BLaER1 treated with 17β-estradiol and CSF1 and Interleukin-3, amounts not matched to agents 10 nM and 100 nM (cell line): ENCODE measurements around the gene ANK2.

Experiments
- H3K27ac ChIP-seq, 11 experiments: shearing (Covaris generic); formaldehyde crosslinking; 2 replicates each; pipeline ENCODE4 v1.8.1; 2022
- H3K27me3 ChIP-seq, 11 experiments: shearing (Covaris generic); formaldehyde crosslinking; 2 replicates each; pipeline ENCODE4 v1.8.1; 2022
- H3K36me3 ChIP-seq, 11 experiments: shearing (Covaris generic); formaldehyde crosslinking; 2 replicates each; pipeline ENCODE4 v1.8.1; 2022
- H3K4me1 ChIP-seq, 10 experiments: shearing (Covaris generic); formaldehyde crosslinking; 2 replicates each; pipeline ENCODE4 v1.8.1; 2022
- H3K4me2 ChIP-seq, 11 experiments: shearing (Covaris generic); formaldehyde crosslinking; 2 replicates each; pipeline ENCODE4 v1.8.1; 2022
- H3K4me3 ChIP-seq, 10 experiments: shearing (Covaris generic); formaldehyde crosslinking; 2 replicates each; pipeline ENCODE4 v1.8.1; 2022
- H3K9ac ChIP-seq, 11 experiments: shearing (Covaris generic); formaldehyde crosslinking; 2 replicates each; pipeline ENCODE4 v1.8.1; 2022
- H3K9me3 ChIP-seq, 11 experiments: shearing (Covaris generic); formaldehyde crosslinking; replicated peaks in 1 of 11; 2 replicates each; pipeline ENCODE4 v1.8.1; 2022
- H4K20me1 ChIP-seq, 11 experiments: shearing (Covaris generic); formaldehyde crosslinking; 2 replicates each; pipeline ENCODE4 v1.8.1; 2022
- Cebpa-rat ChIP-seq, 11 experiments: shearing (Covaris generic); IDR thresholded peaks; 2 replicates each; pipeline ENCODE4 v1.8.1; 2022

Gene ANK2

DNA sequence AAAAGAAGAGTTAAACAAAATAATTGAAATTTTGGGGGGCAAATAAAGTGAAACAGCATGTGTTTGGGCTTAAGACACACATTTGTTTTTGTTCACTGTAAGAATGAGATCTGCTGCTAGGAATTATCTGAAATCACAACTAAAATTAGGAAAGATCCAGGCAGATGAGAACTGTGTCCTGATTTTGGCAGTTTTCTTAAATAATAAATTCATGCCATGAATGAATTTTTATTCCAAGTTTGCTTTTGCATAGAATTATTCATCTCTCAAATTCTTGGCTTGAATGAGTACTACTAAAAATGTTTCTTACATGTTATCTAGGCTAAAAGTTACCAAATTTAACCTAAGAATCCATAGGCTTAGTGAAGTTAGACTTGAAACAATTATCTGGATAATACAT is 321.7 kb downstream of the ANK2 start:
- Histone ChIP-seq H3K4me3 (no peak overlapping the region), H3K4me2 (no peak overlapping the region), H3K4me1 (peaks cover under 1 to 4% (median 2%) of the 10 kb centered on the region in 10 experiments; a peak in 12 of 20 replicates), H3K36me3 (peaks cover 0 to 14% (median 0%) of the 10 kb centered on the region in 11 experiments; a peak in 2 of 22 replicates), H3K9ac (no peak overlapping the region), H3K27me3 (no peaks in the 10 kb centered on the region), H4K20me1 (no peaks in the 10 kb centered on the region), H3K27ac (no peak overlapping the region), H3K9me3 (no peaks in the 10 kb centered on the region)
- TF ChIP-seq Cebpa-rat (IDR thresholded peaks at IDR 0.05) = no peak

DNA sequence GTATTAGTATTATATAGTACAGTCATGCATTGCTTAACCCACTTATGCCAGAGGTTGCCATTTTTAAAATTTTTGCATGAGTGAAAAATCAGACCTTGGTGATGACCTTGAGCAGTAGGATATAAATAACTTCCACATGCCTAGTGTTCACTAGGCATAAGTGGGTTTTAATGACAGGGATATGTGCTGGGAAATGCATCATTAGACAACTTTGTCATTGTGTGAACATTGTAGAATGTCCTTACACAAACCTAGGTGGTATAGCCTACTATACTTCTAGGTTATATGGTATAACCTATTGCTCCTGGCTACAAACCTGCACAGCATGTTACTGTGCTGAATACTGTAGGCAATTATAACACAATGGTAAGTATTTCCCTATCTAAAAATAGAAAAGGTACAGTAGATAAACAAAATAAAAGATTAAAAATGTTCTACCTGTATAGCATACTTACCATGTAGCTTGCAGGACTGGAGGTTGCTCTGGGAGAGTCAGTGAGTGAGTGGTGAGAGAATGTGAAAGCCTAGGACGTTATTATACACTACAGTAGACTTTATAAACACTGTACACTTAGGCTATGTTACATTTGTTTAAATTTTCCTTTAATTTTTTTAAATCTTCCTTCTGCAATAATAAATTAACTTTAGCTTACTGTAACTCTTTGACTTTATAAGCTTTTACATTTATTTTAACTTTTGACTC is 326.7 kb downstream of the ANK2 start:
- H3K9ac ChIP-seq = no peak overlapping the region

DNA sequence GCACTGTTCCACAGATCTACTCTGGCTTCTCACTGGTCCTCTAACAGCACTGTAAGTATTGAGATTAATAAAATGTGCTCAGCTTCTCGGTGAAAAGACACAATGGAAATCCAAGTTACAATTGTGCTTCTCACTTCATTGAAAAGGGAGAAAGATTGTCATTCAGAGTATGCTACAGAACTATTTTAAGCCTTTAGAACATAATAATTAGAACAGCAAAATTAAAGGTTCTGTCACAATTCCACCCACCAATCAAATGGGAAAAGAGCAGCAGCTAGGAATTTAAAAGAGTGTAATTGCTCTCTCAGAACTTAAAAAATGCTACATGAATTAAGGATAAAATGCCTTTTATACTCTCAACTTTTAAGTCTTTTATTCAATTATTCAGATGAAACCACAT is 329.4 kb downstream of the ANK2 start:
- H3K36me3 ChIP-seq = no peaks in the 10 kb centered on the region
- no peak for TF ChIP-seq Cebpa-rat (IDR thresholded peaks at IDR 0.05)

More for the DNA sequence above, 326.7 kb downstream of the ANK2 start:
- H3K27me3 ChIP-seq = no peaks in the 10 kb centered on the region
- no peak overlapping the region for H3K27ac ChIP-seq
- H3K4me1 ChIP-seq = no peaks in the 10 kb centered on the region
- no peak overlapping the region for H3K4me3 ChIP-seq
- no peak for TF ChIP-seq Cebpa-rat (IDR thresholded peaks at IDR 0.05)
- no peaks in the 10 kb centered on the region for H3K36me3 ChIP-seq
- no peaks in the 10 kb centered on the region for H4K20me1 ChIP-seq
- H3K4me2 ChIP-seq = no peak overlapping the region
- H3K9me3 ChIP-seq = no peaks in the 10 kb centered on the region

DNA sequence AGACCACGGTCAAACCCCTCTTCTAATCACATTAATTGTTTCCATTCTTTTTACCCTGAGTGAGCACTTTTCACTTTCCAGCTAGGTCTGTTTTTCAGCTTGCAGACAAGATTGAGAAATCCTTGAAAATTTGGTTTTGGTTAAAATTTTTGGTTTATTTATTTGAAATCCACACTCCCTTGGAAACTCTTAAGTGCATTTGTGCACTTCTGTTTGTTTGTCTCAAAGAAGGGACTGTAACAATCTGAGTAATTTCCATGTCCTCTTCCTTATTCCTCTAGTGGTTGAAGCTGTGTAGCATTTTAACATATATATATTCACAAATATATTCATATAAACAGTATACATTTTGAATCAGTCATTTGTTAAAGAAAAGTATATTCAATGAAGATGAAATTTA is 333.3 kb downstream of the ANK2 start:
- no peak for TF ChIP-seq Cebpa-rat (IDR thresholded peaks at IDR 0.05)
- H3K4me2 ChIP-seq = no peak overlapping the region
- H3K36me3 ChIP-seq = no peaks in the 10 kb centered on the region
- H3K27ac ChIP-seq = no peak overlapping the region
- no peak overlapping the region for H3K9ac ChIP-seq
- no peaks in the 10 kb centered on the region for H3K27me3 ChIP-seq
- no peaks in the 10 kb centered on the region for H4K20me1 ChIP-seq
- peaks cover 0 to 16% (median 10%) of the 10 kb centered on the region in 11 experiments; a peak in 8 of 22 replicates for H3K9me3 ChIP-seq
- H3K4me3 ChIP-seq = no peak overlapping the region
- no peaks in the 10 kb centered on the region for H3K4me1 ChIP-seq

More for the DNA sequence above, 329.4 kb downstream of the ANK2 start:
- H3K27ac ChIP-seq = no peak overlapping the region
- no peak overlapping the region for H3K4me2 ChIP-seq
- no peaks in the 10 kb centered on the region for H3K4me1 ChIP-seq
- H4K20me1 ChIP-seq = no peaks in the 10 kb centered on the region
- H3K4me3 ChIP-seq = no peak overlapping the region
- H3K9ac ChIP-seq = no peak overlapping the region
- no peaks in the 10 kb centered on the region for H3K27me3 ChIP-seq
- H3K9me3 ChIP-seq = no peaks in the 10 kb centered on the region

DNA sequence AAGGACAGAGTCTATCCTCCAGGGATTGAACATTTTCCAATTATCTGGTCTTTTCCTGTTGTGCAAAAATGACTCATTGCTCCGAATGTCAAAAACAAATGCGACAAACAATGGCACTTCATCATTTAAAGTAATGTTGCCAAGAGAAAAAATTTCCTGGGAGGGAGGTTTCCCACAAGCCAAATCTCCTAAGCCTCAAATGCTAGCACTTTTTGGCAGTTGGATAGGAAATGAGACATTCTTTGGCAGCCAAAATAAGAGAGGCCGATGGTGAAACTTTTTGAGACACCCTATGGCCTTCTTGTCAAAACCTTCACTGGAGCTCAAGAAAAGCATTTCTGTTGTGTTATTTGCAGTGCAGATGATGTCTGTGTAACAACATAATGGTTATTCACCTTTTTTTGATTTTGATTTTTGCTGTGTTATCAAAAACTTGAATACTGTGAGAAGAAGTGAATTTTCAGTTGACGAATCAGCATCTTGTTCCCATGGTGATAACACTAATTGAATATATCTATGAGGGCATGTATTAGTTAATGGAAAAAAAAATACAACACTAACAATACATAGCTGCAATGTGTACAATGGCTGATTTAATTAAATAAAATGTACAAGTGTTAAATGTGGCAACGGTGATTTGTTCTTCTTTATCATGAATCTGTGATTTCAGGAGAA is 333.8 kb downstream of the ANK2 start:
- no peaks in the 10 kb centered on the region for H3K27me3 ChIP-seq
- peaks cover 0 to 16% (median 10%) of the 10 kb centered on the region in 11 experiments; a peak in 8 of 22 replicates for H3K9me3 ChIP-seq
- TF ChIP-seq Cebpa-rat (IDR thresholded peaks at IDR 0.05) = no peak
- no peaks in the 10 kb centered on the region for H3K4me1 ChIP-seq
- no peak overlapping the region for H3K9ac ChIP-seq
- no peaks in the 10 kb centered on the region for H4K20me1 ChIP-seq
- no peak overlapping the region for H3K27ac ChIP-seq
- no peak overlapping the region for H3K4me2 ChIP-seq
- H3K4me3 ChIP-seq = no peak overlapping the region
- no peaks in the 10 kb centered on the region for H3K36me3 ChIP-seq

DNA sequence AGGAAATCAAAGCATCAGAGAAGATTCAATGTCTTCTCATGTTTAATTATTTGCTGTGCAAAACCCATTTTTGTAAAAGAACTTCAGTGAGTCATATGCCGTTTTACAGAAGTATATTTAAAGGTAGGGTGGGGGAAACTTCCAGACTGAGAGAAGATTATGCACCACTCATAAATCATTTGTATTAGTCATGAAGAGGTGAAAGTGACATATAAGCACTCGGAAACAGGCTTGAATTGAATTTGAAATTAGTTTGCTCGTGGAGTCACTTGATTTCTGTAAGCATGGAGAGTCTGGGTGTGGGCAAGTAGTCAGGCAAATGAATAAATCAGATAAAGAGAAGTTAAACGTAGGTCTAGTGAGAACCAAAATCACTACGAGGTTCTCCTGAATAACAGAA is 335.1 kb downstream of the ANK2 start:
- TF ChIP-seq Cebpa-rat (IDR thresholded peaks at IDR 0.05) = no peak
- no peaks in the 10 kb centered on the region for H3K27me3 ChIP-seq
- no peak overlapping the region for H3K4me3 ChIP-seq
- no peak overlapping the region for H3K4me2 ChIP-seq
- no peak overlapping the region for H3K9ac ChIP-seq
- H3K27ac ChIP-seq = no peak overlapping the region
- H3K36me3 ChIP-seq = no peaks in the 10 kb centered on the region
- peaks cover 0 to 21% (median 13%) of the 10 kb centered on the region in 11 experiments; a peak in 9 of 22 replicates for H3K9me3 ChIP-seq
- no peaks in the 10 kb centered on the region for H3K4me1 ChIP-seq
- H4K20me1 ChIP-seq = no peaks in the 10 kb centered on the region

DNA sequence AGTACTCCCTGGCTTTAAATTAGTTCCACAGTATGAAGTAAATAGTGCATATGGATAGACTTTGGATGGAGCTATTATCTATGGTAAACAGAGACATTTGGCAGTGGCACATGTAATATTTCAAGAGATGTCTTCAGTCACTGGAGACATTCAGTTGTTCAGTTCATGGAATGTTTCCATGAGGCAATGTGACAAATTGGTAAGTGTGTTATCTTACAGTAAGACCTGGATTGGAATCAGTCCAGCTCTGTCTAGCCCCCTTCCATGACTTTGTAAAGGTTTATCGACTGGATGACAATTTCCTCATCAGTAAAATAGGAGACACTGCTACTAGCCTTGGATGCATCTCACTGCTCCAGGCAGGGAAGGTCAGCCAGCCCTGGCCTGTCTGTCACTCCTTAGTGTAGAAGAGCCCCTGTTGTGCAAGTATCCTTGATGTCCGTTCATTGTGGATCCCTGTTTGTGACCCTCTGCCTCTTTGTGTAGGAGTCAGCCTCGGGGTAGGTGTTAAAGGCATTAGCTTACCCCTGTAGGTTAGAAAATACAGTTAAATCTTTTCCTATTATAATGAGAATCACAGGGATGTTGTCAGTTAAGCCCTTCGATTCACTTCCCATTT is 335.9 kb downstream of the ANK2 start:
- Histone ChIP-seq H3K9me3 (peaks cover 0 to 21% (median 13%) of the 10 kb centered on the region in 11 experiments; a peak in 9 of 22 replicates), H3K27me3 (no peaks in the 10 kb centered on the region), H3K9ac (no peak overlapping the region), H3K4me3 (no peak overlapping the region), H4K20me1 (no peaks in the 10 kb centered on the region), H3K27ac (no peak overlapping the region), H3K4me1 (no peaks in the 10 kb centered on the region), H3K36me3 (no peaks in the 10 kb centered on the region), H3K4me2 (no peak overlapping the region)
- TF ChIP-seq Cebpa-rat (IDR thresholded peaks at IDR 0.05) = no peak

DNA sequence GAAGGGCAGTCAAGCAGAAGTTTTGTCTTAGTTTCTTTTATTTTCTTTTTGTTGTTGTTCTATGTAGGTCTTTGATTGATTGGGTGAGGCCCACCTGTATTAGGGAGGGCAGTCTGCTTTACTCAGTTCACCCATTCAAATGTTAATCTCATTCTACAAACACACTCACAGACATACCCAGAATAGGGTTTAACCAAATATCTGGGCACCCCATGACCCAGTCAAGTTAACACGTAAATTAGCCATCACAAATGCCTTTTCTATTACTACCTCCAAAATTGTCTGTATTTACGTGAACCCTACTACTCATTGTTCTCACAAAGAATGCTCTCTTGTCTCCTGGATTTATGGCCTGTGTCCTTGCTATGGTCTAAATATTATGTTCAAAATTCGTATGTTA is 339.7 kb downstream of the ANK2 start:
- H3K27me3 ChIP-seq = no peaks in the 10 kb centered on the region
- no peak overlapping the region for H3K4me2 ChIP-seq
- no peaks in the 10 kb centered on the region for H3K36me3 ChIP-seq
- H3K9ac ChIP-seq = no peak overlapping the region
- H3K27ac ChIP-seq = no peak overlapping the region
- peaks cover 0 to 8% (median 4%) of the 10 kb centered on the region in 10 experiments; a peak in 7 of 20 replicates for H3K4me1 ChIP-seq
- peaks cover 0 to 21% (median 13%) of the 10 kb centered on the region in 11 experiments; a peak in 9 of 22 replicates for H3K9me3 ChIP-seq
- no peak overlapping the region for H3K4me3 ChIP-seq
- no peaks in the 10 kb centered on the region for H4K20me1 ChIP-seq
- TF ChIP-seq Cebpa-rat (IDR thresholded peaks at IDR 0.05) = no peak

DNA sequence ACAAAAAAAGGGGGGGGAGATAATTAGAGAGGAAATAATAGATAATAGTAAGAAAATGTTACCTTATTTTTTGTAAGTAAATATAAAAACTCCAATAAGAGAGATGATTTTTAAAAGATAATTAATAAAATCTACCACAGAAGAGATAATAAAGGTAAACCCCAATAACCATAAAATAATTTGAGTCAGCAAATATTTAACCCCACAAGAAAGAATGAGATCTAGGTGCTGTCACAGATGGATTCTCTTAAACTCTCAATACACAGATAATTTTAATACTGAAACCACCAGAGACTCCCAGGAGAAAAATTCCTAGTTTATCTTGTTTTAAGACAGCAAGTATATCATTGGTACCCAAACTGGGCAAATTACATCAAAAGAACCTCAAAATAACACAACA is 341.4 kb downstream of the ANK2 start:
- Histone ChIP-seq H3K36me3 (no peaks in the 10 kb centered on the region), H3K4me3 (no peak overlapping the region), H3K27ac (no peak overlapping the region), H3K27me3 (no peaks in the 10 kb centered on the region), H3K4me2 (no peak overlapping the region), H3K4me1 (peaks cover 0 to 8% (median 4%) of the 10 kb centered on the region in 10 experiments; a peak in 7 of 20 replicates), H4K20me1 (no peaks in the 10 kb centered on the region), H3K9ac (no peak overlapping the region), H3K9me3 (peaks cover 0 to 15% (median 8%) of the 10 kb centered on the region in 11 experiments; a peak in 9 of 22 replicates)
- TF ChIP-seq Cebpa-rat (IDR thresholded peaks at IDR 0.05) = no peak
